Measurements from ENCODE around the gene SCN8A.
"Not testable (repeated sequence)": the region's sequence is repeated elsewhere in the genome, so short reads cannot be mapped to it uniquely, and the experiment has no call there.

The SCN8A gene

GRCh38 chr12:51591016-51591901 is at the start of gene SCN8A:
Gene SCN8A, plus strand, starts transcription at chr12:51591233. Its CDS starts 71,585 bp downstream, at chr12:51662818.
- DNase-seq (ENCODE audit: low read depth) = no peak
- peak within 1 kb of the TSS; percentile 48 for H3K4me3 ChIP-seq (ENCODE audit: low read depth, low read length)
- TF ChIP-seq, protein P1, sequence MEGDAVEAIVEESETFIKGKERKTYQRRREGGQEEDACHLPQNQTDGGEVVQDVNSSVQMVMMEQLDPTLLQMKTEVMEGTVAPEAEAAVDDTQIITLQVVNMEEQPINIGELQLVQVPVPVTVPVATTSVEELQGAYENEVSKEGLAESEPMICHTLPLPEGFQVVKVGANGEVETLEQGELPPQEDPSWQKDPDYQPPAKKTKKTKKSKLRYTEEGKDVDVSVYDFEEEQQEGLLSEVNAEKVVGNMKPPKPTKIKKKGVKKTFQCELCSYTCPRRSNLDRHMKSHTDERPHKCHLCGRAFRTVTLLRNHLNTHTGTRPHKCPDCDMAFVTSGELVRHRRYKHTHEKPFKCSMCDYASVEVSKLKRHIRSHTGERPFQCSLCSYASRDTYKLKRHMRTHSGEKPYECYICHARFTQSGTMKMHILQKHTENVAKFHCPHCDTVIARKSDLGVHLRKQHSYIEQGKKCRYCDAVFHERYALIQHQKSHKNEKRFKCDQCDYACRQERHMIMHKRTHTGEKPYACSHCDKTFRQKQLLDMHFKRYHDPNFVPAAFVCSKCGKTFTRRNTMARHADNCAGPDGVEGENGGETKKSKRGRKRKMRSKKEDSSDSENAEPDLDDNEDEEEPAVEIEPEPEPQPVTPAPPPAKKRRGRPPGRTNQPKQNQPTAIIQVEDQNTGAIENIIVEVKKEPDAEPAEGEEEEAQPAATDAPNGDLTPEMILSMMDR (conservative IDR thresholded peaks at IDR 0.05; ENCODE audit: low read depth, low read length) = no peak

GRCh38 chr12:51546097-51546496 is 44.9 kb upstream of the SCN8A start:
- TF ChIP-seq, protein P1 (conservative IDR thresholded peaks at IDR 0.05; ENCODE audit: low read depth, low read length) = no peak
- no peak for DNase-seq (ENCODE audit: low read depth)

GRCh38 chr12:51547606-51548005 is 43.4 kb upstream of the SCN8A start:
- TF ChIP-seq, protein P1 (conservative IDR thresholded peaks at IDR 0.05; ENCODE audit: low read depth, low read length) = no peak
- H3K4me3 ChIP-seq (ENCODE audit: low read depth, low read length) = no peak overlapping the region
- no peak for DNase-seq (ENCODE audit: low read depth)

More at GRCh38 chr12:51546097-51546496, 44.9 kb upstream of the SCN8A start:
- H3K4me3 ChIP-seq (ENCODE audit: low read depth, low read length) = no peak overlapping the region

DNA sequence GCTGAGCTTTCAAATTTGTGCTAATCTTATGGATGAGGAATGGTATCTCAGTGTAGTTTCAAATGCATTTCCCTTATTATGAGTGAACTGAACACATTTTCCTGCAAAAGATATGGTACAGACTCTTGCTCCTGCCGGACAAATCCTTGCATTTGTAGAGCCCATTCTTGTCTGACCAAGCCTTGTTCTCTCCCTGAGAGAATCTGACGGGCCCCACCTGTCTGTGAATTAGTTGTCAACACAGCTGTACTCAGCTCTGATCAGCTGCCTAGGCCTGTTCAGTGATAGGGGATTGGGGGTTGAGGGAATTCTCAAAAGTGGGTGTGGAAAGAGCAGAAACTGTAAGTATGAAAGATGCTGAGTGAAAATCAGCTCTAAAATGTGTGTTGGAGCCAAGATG is 42.8 kb upstream of the SCN8A start:
- DNase-seq (ENCODE audit: low read depth) = no peak
- TF ChIP-seq, protein P1 (conservative IDR thresholded peaks at IDR 0.05; ENCODE audit: low read depth, low read length) = no peak
- no peak overlapping the region for H3K4me3 ChIP-seq (ENCODE audit: low read depth, low read length)

- peak; percentile 5 for DNase-seq (ENCODE audit: low read depth)
- no peak overlapping the region for H3K4me3 ChIP-seq (ENCODE audit: low read depth, low read length)
- TF ChIP-seq, protein P1 (conservative IDR thresholded peaks at IDR 0.05; ENCODE audit: low read depth, low read length) = no peak
Measured at GRCh38 chr12:51549637-51550036, 41.4 kb upstream of the SCN8A start.

GRCh38 chr12:51568271-51569032 is 22.6 kb upstream of the SCN8A start:
- DNase-seq (ENCODE audit: low read depth); H3K4me3 ChIP-seq (ENCODE audit: low read depth, low read length): not testable (repeated sequence)

DNA sequence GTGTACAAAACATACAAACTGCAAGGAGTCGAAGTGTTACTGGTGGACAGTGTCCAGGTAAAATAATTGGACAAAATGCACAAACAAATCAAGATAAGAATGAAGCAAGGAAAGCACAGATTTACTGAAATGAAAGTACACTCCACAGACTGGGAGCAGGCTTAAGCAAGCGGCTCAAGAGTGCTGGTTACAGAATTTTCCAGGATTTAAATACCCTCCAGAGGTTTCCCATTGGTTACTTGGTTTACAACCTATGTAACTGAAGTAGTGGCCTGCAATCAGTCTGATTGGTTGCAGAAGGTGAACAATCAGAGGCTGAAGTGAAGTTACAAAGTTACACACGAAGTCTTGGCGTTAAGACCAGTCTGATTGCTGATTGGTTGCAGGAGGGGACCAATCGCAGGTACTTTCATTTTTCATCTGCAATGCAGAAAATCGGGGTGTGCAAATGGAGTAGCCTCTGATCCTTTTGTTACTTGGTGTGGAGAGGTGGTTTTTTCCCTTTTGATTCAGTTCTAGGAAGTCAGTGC is 11.6 kb upstream of the SCN8A start:
- TF ChIP-seq, protein P1 (conservative IDR thresholded peaks at IDR 0.05; ENCODE audit: low read depth, low read length) = no peak
- H3K4me3 ChIP-seq (ENCODE audit: low read depth, low read length) = no peak overlapping the region
- no peak for DNase-seq (ENCODE audit: low read depth)

Data from choroid plexus epithelial cell (primary cell).